ENCODE measurements around the gene PCDHGB2. TPM values are rescaled to one million over a fixed set of nuclear protein-coding genes. Genes with fewer than 3 reads are reported as not detected.
"Not testable (repeated sequence)": the region's sequence is repeated elsewhere in the genome, so short reads cannot be mapped to it uniquely, and the experiment has no call there.

The PCDHGB2 gene
- total and polyA plus RNA-seq, 8 donors = 2.3 to 5.4 (median 4.6) TPM

DNA sequence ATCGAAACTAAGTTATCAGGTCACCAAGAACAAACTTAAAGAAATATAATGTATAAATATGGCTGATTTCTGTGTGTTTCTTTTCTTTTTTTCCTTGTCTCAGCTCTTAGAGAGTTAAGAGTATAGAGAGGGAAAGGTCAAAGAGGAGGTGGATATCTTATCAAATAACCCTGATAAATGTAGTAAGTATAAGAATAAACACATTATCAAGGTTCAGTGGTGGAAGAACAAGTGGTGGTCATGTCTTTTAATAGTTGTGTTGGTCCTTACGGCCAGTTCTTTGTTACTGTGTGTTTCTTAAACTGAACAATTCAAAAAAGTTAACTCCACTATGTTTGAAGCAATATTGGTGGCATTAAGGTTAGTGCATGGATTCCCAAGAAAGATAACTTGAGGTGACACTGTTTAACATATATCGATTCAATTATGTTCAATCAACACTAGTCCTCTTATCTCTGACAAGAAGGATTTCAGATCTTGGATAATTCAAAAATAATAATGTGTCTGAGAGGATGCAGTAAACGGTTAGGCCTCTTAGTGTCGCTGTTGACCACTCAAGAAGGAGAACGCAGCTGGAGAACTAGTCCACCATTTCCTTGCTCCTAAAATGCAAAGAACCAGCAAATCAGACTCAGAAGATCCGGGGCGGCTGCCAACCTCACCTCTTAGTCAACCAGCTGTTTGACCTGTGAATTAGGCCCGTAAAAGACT, 16.4 kb upstream of the PCDHGB2 start, which contains the start of gene PCDHGA3:
TSS of gene PCDHGA3 (plus strand) at position 588 of the 711 bp plus-strand sequence. CDS start 205 bp downstream, outside the sequence.
- Histone ChIP-seq H3K36me3 (no peaks in the 10 kb centered on the region), H3K27me3 (peaks cover 0 to 85% of the 10 kb centered on the region in 2 donors), H3K27ac (no peak within 1 kb of the TSS), H3K4me1 (no peaks in the 10 kb centered on the region), H3K4me3 (no peak within 1 kb of the TSS), H3K9me3 (peaks cover 0 to 86% of the 10 kb centered on the region in 2 donors)
- intact Hi-C loops (cut with DNase I) = loop anchor here in 1 of 2 donors (10.0 kb wide), 1 partner anchor 221 kb away; no protein-coding TSS in a partner anchor
- DNase-seq = no peak
- TF ChIP-seq, protein P1, sequence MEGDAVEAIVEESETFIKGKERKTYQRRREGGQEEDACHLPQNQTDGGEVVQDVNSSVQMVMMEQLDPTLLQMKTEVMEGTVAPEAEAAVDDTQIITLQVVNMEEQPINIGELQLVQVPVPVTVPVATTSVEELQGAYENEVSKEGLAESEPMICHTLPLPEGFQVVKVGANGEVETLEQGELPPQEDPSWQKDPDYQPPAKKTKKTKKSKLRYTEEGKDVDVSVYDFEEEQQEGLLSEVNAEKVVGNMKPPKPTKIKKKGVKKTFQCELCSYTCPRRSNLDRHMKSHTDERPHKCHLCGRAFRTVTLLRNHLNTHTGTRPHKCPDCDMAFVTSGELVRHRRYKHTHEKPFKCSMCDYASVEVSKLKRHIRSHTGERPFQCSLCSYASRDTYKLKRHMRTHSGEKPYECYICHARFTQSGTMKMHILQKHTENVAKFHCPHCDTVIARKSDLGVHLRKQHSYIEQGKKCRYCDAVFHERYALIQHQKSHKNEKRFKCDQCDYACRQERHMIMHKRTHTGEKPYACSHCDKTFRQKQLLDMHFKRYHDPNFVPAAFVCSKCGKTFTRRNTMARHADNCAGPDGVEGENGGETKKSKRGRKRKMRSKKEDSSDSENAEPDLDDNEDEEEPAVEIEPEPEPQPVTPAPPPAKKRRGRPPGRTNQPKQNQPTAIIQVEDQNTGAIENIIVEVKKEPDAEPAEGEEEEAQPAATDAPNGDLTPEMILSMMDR (IDR thresholded peaks at IDR 0.05) = no peak
- no peak for ATAC-seq

DNA sequence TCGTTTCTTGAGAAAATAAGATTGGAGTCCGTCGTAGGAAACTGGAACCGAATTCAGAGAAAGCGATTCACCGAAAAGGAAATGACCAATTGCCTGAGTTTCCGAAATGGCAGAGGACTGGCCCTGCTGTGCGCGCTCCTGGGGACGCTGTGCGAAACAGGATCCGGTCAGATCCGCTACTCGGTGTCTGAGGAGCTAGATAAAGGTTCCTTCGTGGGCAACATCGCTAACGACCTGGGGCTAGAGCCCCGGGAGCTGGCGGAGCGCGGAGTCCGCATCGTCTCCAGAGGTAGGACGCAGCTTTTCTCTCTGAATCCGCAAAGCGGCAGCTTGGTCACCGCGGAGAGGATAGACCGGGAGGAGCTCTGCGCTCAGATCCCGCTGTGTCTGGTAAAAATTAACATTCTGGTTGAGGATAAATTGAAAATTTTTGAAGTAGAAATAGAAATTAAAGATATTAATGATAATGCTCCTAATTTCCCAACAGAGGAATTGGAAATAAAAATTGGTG, 15.8 kb upstream of the PCDHGB2 start:
- peaks cover 0 to 86% of the 10 kb centered on the region in 2 donors for H3K9me3 ChIP-seq
- no peak for DNase-seq
- H3K27ac ChIP-seq = no peak overlapping the region
- no peak overlapping the region for H3K4me3 ChIP-seq
- H3K36me3 ChIP-seq = no peaks in the 10 kb centered on the region
- TF ChIP-seq, protein P1 (IDR thresholded peaks at IDR 0.05) = no peak
- peaks cover 0 to 85% of the 10 kb centered on the region in 2 donors for H3K27me3 ChIP-seq
- no peak for ATAC-seq
- intact Hi-C loops (cut with DNase I) = loop anchor here in 1 of 2 donors (10.0 kb wide), 1 partner anchor 221 kb away; no protein-coding TSS in a partner anchor
- no peaks in the 10 kb centered on the region for H3K4me1 ChIP-seq

GRCh38 chr5:141345327-141345726, 14.5 kb upstream of the PCDHGB2 start:
- no peak for DNase-seq
- Histone ChIP-seq H3K4me3 (no peak overlapping the region), H3K9me3 (peaks cover 0 to 85% of the 10 kb centered on the region in 2 donors), H3K27me3 (peaks cover 0 to 85% of the 10 kb centered on the region in 2 donors), H3K27ac (no peak overlapping the region), H3K36me3 (no peaks in the 10 kb centered on the region), H3K4me1 (no peaks in the 10 kb centered on the region)
- ATAC-seq = no peak
- TF ChIP-seq, protein P1 (IDR thresholded peaks at IDR 0.05) = no peak
- intact Hi-C loops (cut with DNase I) = loop anchor here in 1 of 2 donors (10.0 kb wide), 1 partner anchor 219 kb away; no protein-coding TSS in a partner anchor

DNA sequence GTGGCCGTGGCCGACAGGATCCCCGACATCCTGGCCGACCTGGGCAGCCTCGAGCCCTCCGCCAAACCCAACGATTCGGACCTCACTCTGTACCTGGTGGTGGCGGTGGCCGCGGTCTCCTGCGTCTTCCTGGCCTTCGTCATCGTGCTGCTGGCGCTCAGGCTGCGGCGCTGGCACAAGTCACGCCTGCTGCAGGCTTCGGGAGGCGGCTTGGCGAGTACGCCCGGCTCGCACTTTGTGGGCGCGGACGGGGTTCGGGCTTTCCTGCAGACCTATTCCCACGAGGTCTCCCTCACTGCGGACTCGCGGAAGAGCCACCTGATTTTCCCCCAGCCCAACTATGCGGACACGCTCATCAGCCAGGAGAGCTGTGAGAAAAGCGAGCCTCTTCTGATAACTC, 13.8 kb upstream of the PCDHGB2 start:
- Histone ChIP-seq H3K27me3 (peaks cover 5 to 85% of the 10 kb centered on the region in 2 donors), H3K9me3 (peaks cover 0 to 85% of the 10 kb centered on the region in 2 donors)
- H3K4me1 ChIP-seq, H3K27ac ChIP-seq, ATAC-seq, DNase-seq, H3K36me3 ChIP-seq, H3K4me3 ChIP-seq: not testable (repeated sequence)
- intact Hi-C loops (cut with DNase I) = loop anchor here in 1 of 2 donors (10.0 kb wide), 1 partner anchor 219 kb away; no protein-coding TSS in a partner anchor

- intact Hi-C loops (cut with DNase I) = loop anchor here in 1 of 2 donors (10.0 kb wide), 1 partner anchor 215 kb away; no protein-coding TSS in a partner anchor
- peaks cover 0 to 77% of the 10 kb centered on the region in 2 donors for H3K9me3 ChIP-seq
These were observed 9.7 kb upstream of the PCDHGB2 start, which contains the start of gene PCDHGB1 for GRCh38 chr5:141349917-141350619. Gene PCDHGB1, plus strand, starts transcription at chr5:141350099. Its CDS starts 162 bp downstream, at chr5:141350261.

More at GRCh38 chr5:141349917-141350619, 9.7 kb upstream of the PCDHGB2 start, which contains the start of gene PCDHGB1:
- ATAC-seq (no peak), DNase-seq (no peak)
- no peak within 1 kb of the TSS for H3K4me3 ChIP-seq
- H3K36me3 ChIP-seq = no peaks in the 10 kb centered on the region
- no peak within 1 kb of the TSS for H3K27ac ChIP-seq
- TF ChIP-seq, protein P1 (IDR thresholded peaks at IDR 0.05) = no peak
- no peaks in the 10 kb centered on the region for H3K4me1 ChIP-seq
- H3K27me3 ChIP-seq = peaks cover 5 to 74% of the 10 kb centered on the region in 2 donors

Measured in left lung (tissue), 10 donors.